ENCODE data around the gene GABRB3.

GABRB3 gene

GRCh38 chr15:26773917-26774316 is 1.1 kb upstream of the GABRB3 start:
- no peak overlapping the region for H4K12ac ChIP-seq (ENCODE audit: low read depth, low read length)
- WGBS (ENCODE audit: extremely low coverage, insufficient coverage, insufficient read length): no CpG with 5 or more reads among the region's 8 CpGs
- H3K4me2 ChIP-seq (ENCODE audit: low read length): peak overlapping the region; percentile 100
- no peak for DNase-seq
- no peak overlapping the region for H3K23ac ChIP-seq (ENCODE audit: low read length)
- no peaks in the 10 kb centered on the region for H3K4me1 ChIP-seq (ENCODE audit: control insufficient read depth in 1 of 2, insufficient read depth in 2 of 2, low read length in 2 of 2)
- H3K14ac ChIP-seq (ENCODE audit: low read length): no peak overlapping the region
- no peak overlapping the region for H3K18ac ChIP-seq (ENCODE audit: low read length)
- H2BK120ac ChIP-seq (ENCODE audit: insufficient read depth, low read length, poor library complexity): no peak overlapping the region
- no peak overlapping the region for H4K91ac ChIP-seq (ENCODE audit: low read depth, low read length)
- H3K9ac ChIP-seq (ENCODE audit: low read length): no peak overlapping the region
- H3K79me2 ChIP-seq (ENCODE audit: control insufficient read depth, insufficient read depth, low read length, poor library complexity): peaks cover 3% of the 10 kb centered on the region
- no peak overlapping the region for H2BK12ac ChIP-seq (ENCODE audit: low read length)
- no peak overlapping the region for H2AFZ ChIP-seq (ENCODE audit: insufficient read depth, low read length, poor library complexity)
- H3K36me3 ChIP-seq (ENCODE audit: control insufficient read depth in 1 of 2, insufficient read depth in 2 of 2, low read length in 2 of 2): no peaks in the 10 kb centered on the region
- H3K9me3 ChIP-seq (ENCODE audit: insufficient read depth, low read depth, low read length): no peaks in the 10 kb centered on the region
- H4K8ac ChIP-seq (ENCODE audit: low read depth, low read length): no peak overlapping the region
- no peaks in the 10 kb centered on the region for H3K79me1 ChIP-seq (ENCODE audit: low read length)
- no peak overlapping the region for H3K27ac ChIP-seq (ENCODE audit: low read depth, low read length)
- H2BK5ac ChIP-seq (ENCODE audit: low read depth, low read length, poor library complexity): no peak overlapping the region
- H3K27me3 ChIP-seq (ENCODE audit: insufficient read depth, low read length): no peaks in the 10 kb centered on the region
- H2AK5ac ChIP-seq (ENCODE audit: low read length): no peak overlapping the region
- no peak overlapping the region for H3K4me3 ChIP-seq (ENCODE audit: low read depth, low read length)
- H3K4ac ChIP-seq (ENCODE audit: low read depth, low read length): no peak overlapping the region

GRCh38 chr15:26773067-26773877 is 406 bp upstream of the GABRB3 start:
- peak overlapping the region; percentile 33 for H2BK120ac ChIP-seq (ENCODE audit: insufficient read depth, low read length, poor library complexity)
- H3K79me1 ChIP-seq (ENCODE audit: low read length): no peaks in the 10 kb centered on the region
- WGBS (ENCODE audit: extremely low coverage, insufficient coverage, insufficient read length): no CpG with 5 or more reads among the region's 102 CpGs
- peak overlapping the region; percentile 91 for H2AFZ ChIP-seq (ENCODE audit: insufficient read depth, low read length, poor library complexity)
- peak overlapping the region; percentile 79 for H3K14ac ChIP-seq (ENCODE audit: low read length)
- peak overlapping the region; percentile 95 for H3K18ac ChIP-seq (ENCODE audit: low read length)
- H3K23ac ChIP-seq (ENCODE audit: low read length): no peak overlapping the region
- no peak overlapping the region for H3K9ac ChIP-seq (ENCODE audit: low read length)
- H3K4me2 ChIP-seq (ENCODE audit: low read length): peak overlapping the region; percentile 100
- no peaks in the 10 kb centered on the region for H3K27me3 ChIP-seq (ENCODE audit: insufficient read depth, low read length)
- H4K8ac ChIP-seq (ENCODE audit: low read depth, low read length): peak overlapping the region; percentile 37
- H3K36me3 ChIP-seq (ENCODE audit: control insufficient read depth in 1 of 2, insufficient read depth in 2 of 2, low read length in 2 of 2): no peaks in the 10 kb centered on the region
- peak overlapping the region; percentile 79 for H4K12ac ChIP-seq (ENCODE audit: low read depth, low read length)
- H3K79me2 ChIP-seq (ENCODE audit: control insufficient read depth, insufficient read depth, low read length, poor library complexity): peaks cover 3% of the 10 kb centered on the region
- peak overlapping the region; percentile 56 for H2BK12ac ChIP-seq (ENCODE audit: low read length)
- no peaks in the 10 kb centered on the region for H3K9me3 ChIP-seq (ENCODE audit: insufficient read depth, low read depth, low read length)
- no peak for DNase-seq
- no peak overlapping the region for H3K27ac ChIP-seq (ENCODE audit: low read depth, low read length)
- H2BK5ac ChIP-seq (ENCODE audit: low read depth, low read length, poor library complexity): no peak overlapping the region
- H4K91ac ChIP-seq (ENCODE audit: low read depth, low read length): peak overlapping the region; percentile 62
- no peaks in the 10 kb centered on the region for H3K4me1 ChIP-seq (ENCODE audit: control insufficient read depth in 1 of 2, insufficient read depth in 2 of 2, low read length in 2 of 2)
- no peak overlapping the region for H3K4ac ChIP-seq (ENCODE audit: low read depth, low read length)
- peak overlapping the region; percentile 85 for H3K4me3 ChIP-seq (ENCODE audit: low read depth, low read length)
- no peak overlapping the region for H2AK5ac ChIP-seq (ENCODE audit: low read length)

GRCh38 chr15:26771578-26772153 is 1.2 kb downstream of the GABRB3 start:
- H3K4me2 ChIP-seq (ENCODE audit: low read length): peak overlapping the region; percentile 92
- no peak overlapping the region for H3K9ac ChIP-seq (ENCODE audit: low read length)
- no peak overlapping the region for H2BK120ac ChIP-seq (ENCODE audit: insufficient read depth, low read length, poor library complexity)
- no peak overlapping the region for H3K23ac ChIP-seq (ENCODE audit: low read length)
- H3K4me3 ChIP-seq (ENCODE audit: low read depth, low read length): peak overlapping the region; percentile 85
- H2AK5ac ChIP-seq (ENCODE audit: low read length): no peak overlapping the region
- H4K12ac ChIP-seq (ENCODE audit: low read depth, low read length): no peak overlapping the region
- no peak overlapping the region for H4K8ac ChIP-seq (ENCODE audit: low read depth, low read length)
- no CpG with 5 or more reads among the region's 32 CpGs for WGBS (ENCODE audit: extremely low coverage, insufficient coverage, insufficient read length)
- no peaks in the 10 kb centered on the region for H3K27me3 ChIP-seq (ENCODE audit: insufficient read depth, low read length)
- no peak for DNase-seq
- no peak overlapping the region for H2BK5ac ChIP-seq (ENCODE audit: low read depth, low read length, poor library complexity)
- peaks cover 3% of the 10 kb centered on the region for H3K79me2 ChIP-seq (ENCODE audit: control insufficient read depth, insufficient read depth, low read length, poor library complexity)
- H3K18ac ChIP-seq (ENCODE audit: low read length): no peak overlapping the region
- H4K91ac ChIP-seq (ENCODE audit: low read depth, low read length): no peak overlapping the region
- H3K36me3 ChIP-seq (ENCODE audit: control insufficient read depth in 1 of 2, insufficient read depth in 2 of 2, low read length in 2 of 2): no peaks in the 10 kb centered on the region
- no peak overlapping the region for H3K14ac ChIP-seq (ENCODE audit: low read length)
- no peak overlapping the region for H3K4ac ChIP-seq (ENCODE audit: low read depth, low read length)
- H3K9me3 ChIP-seq (ENCODE audit: insufficient read depth, low read depth, low read length): no peaks in the 10 kb centered on the region
- no peak overlapping the region for H2BK12ac ChIP-seq (ENCODE audit: low read length)
- H2AFZ ChIP-seq (ENCODE audit: insufficient read depth, low read length, poor library complexity): no peak overlapping the region
- no peak overlapping the region for H3K27ac ChIP-seq (ENCODE audit: low read depth, low read length)
- H3K79me1 ChIP-seq (ENCODE audit: low read length): peaks cover 2% of the 10 kb centered on the region
- peaks cover 3 to 8% of the 10 kb centered on the region in 2 experiments for H3K4me1 ChIP-seq (ENCODE audit: control insufficient read depth in 1 of 2, insufficient read depth in 2 of 2, low read length in 2 of 2)

GRCh38 chr15:26771168-26771567 is 1.7 kb downstream of the GABRB3 start:
- Histone ChIP-seq H3K9ac (ENCODE audit: low read length) (no peak overlapping the region), H2AK5ac (ENCODE audit: low read length) (no peak overlapping the region), H3K79me1 (ENCODE audit: low read length) (peaks cover 2% of the 10 kb centered on the region), H3K36me3 (ENCODE audit: control insufficient read depth in 1 of 2, insufficient read depth in 2 of 2, low read length in 2 of 2) (no peaks in the 10 kb centered on the region), H2BK120ac (ENCODE audit: insufficient read depth, low read length, poor library complexity) (no peak overlapping the region), H3K18ac (ENCODE audit: low read length) (no peak overlapping the region), H2AFZ (ENCODE audit: insufficient read depth, low read length, poor library complexity) (no peak overlapping the region), H3K23ac (ENCODE audit: low read length) (no peak overlapping the region), H3K27me3 (ENCODE audit: insufficient read depth, low read length) (no peaks in the 10 kb centered on the region), H3K4me1 (ENCODE audit: control insufficient read depth in 1 of 2, insufficient read depth in 2 of 2, low read length in 2 of 2) (peaks cover 3 to 8% of the 10 kb centered on the region in 2 experiments), H3K27ac (ENCODE audit: low read depth, low read length) (no peak overlapping the region), H3K14ac (ENCODE audit: low read length) (no peak overlapping the region), H4K8ac (ENCODE audit: low read depth, low read length) (no peak overlapping the region), H3K79me2 (ENCODE audit: control insufficient read depth, insufficient read depth, low read length, poor library complexity) (peaks cover 3% of the 10 kb centered on the region), H3K4me3 (ENCODE audit: low read depth, low read length) (no peak overlapping the region), H3K9me3 (ENCODE audit: insufficient read depth, low read depth, low read length) (no peaks in the 10 kb centered on the region), H3K4ac (ENCODE audit: low read depth, low read length) (no peak overlapping the region), H2BK5ac (ENCODE audit: low read depth, low read length, poor library complexity) (no peak overlapping the region), H4K12ac (ENCODE audit: low read depth, low read length) (no peak overlapping the region), H2BK12ac (ENCODE audit: low read length) (no peak overlapping the region), H4K91ac (ENCODE audit: low read depth, low read length) (no peak overlapping the region), H3K4me2 (ENCODE audit: low read length) (peak overlapping the region; percentile 92)
- no CpG with 5 or more reads among the region's 10 CpGs for WGBS (ENCODE audit: extremely low coverage, insufficient coverage, insufficient read length)
- DNase-seq: no peak

Data from trophoblast cell (in vitro differentiated cells and primary cell).